GM15510 (cell line): ENCODE results near the gene HMMR.

Experiments
- POLR2A ChIP-seq: IDR thresholded peaks from 3 replicates; pipeline ENCODE4 v1.6.1; 2011; ENCODE audit warnings: borderline replicate concordance; ENCODE audit not compliant: insufficient read length; ENCODE audit errors: extremely low read depth

HMMR gene, protein sequence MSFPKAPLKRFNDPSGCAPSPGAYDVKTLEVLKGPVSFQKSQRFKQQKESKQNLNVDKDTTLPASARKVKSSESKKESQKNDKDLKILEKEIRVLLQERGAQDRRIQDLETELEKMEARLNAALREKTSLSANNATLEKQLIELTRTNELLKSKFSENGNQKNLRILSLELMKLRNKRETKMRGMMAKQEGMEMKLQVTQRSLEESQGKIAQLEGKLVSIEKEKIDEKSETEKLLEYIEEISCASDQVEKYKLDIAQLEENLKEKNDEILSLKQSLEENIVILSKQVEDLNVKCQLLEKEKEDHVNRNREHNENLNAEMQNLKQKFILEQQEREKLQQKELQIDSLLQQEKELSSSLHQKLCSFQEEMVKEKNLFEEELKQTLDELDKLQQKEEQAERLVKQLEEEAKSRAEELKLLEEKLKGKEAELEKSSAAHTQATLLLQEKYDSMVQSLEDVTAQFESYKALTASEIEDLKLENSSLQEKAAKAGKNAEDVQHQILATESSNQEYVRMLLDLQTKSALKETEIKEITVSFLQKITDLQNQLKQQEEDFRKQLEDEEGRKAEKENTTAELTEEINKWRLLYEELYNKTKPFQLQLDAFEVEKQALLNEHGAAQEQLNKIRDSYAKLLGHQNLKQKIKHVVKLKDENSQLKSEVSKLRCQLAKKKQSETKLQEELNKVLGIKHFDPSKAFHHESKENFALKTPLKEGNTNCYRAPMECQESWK

GRCh38 chr5:163460562-163461171, at the start of gene HMMR:
HMMR (plus strand) TSS chr5:163460632; CDS start chr5:163460693, 61 bp downstream.
- TF ChIP-seq POLR2A: peak; percentile 67

DNA sequence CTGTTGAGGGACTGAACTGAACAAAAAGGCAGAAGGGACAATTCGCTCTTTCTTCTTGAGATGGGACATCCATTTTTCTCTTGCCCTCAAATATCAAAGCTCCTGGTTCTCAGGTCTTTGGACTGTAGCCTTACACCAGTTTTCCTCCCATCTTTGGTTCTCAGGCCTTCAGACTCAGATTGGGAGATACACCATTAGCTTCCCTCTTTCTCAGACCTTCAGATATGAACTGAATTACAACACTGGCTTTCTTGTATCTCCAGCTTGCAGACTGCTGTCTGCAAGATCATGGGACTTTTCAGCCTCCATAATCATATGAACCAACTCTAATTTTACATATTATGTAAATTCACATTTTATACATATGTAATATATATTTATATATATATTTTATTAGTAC, 35.6 kb upstream of the HMMR start:
- TF ChIP-seq POLR2A: no peak

- TF ChIP-seq POLR2A: no peak
Measured at GRCh38 chr5:163432544-163432943, 27.9 kb upstream of the HMMR start.

DNA sequence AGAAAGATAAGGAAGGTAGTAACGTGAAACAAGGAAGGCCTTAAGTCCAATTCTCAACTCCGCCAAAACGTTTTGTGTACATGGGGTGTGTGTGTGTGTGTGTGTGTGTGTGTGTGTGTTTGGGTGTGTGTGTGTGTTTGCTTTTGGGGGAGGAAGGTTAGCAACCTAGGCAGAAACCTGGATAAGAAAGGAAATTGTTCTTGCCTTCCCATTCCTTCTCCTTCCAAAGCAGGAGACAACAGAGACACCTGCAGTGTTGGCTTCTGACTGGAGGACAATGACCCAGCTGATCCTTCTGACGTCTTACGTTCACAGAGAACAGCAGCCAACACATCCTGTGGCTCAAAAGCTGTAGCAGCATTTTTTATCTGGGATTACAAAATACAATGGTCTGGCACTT, 27.2 kb upstream of the HMMR start:
- no peak for TF ChIP-seq POLR2A

- no peak for TF ChIP-seq POLR2A
Measured at GRCh38 chr5:163434401-163434866, 26.0 kb upstream of the HMMR start.

- no peak for TF ChIP-seq POLR2A
Measured at GRCh38 chr5:163436515-163436914, 23.9 kb upstream of the HMMR start.

DNA sequence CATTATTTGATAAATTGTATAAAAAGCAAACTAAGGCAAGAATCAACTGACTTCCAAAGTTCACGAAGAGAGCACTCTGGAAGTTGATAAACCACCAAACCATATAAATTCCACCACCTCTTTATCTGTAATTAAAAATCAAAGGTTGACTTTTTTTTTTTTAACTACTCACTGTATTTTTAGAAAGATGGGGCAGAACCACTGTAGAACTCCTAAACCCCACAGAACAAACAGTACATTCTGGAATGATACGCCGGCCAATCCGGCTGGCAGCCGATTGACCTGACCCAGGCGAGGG, 23.5 kb upstream of the HMMR start:
- no peak for TF ChIP-seq POLR2A

GRCh38 chr5:163437309-163438182, 22.9 kb upstream of the HMMR start, which contains the start of gene CCNG1:
CCNG1 (plus strand) TSS chr5:163437595; CDS start chr5:163439257, 1,662 bp downstream.
- TF ChIP-seq POLR2A: peak; percentile 96

GRCh38 chr5:163439092-163439425, 21.4 kb upstream of the HMMR start:
- TF ChIP-seq POLR2A: no peak

- TF ChIP-seq POLR2A: no peak
Measured at GRCh38 chr5:163440954-163441353, 19.5 kb upstream of the HMMR start.

DNA sequence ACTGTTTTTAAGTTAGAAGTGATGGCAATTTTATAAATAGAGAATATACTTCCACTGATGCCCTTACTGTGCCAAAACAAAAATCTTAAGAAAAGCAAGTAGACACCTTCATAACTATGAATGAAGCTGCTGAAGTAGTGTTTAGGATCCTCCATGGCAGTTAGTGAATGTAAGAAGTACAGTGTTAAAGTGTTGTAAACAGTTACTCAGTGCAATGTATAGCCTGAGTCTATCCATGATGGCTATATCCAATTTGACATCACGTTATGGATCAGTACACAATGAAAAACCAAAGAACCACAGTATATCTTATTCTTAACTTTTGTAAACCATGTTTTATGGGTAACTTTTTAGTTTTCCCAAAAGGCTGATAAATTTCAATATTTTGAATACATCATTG, 15.9 kb upstream of the HMMR start:
- no peak for TF ChIP-seq POLR2A

DNA sequence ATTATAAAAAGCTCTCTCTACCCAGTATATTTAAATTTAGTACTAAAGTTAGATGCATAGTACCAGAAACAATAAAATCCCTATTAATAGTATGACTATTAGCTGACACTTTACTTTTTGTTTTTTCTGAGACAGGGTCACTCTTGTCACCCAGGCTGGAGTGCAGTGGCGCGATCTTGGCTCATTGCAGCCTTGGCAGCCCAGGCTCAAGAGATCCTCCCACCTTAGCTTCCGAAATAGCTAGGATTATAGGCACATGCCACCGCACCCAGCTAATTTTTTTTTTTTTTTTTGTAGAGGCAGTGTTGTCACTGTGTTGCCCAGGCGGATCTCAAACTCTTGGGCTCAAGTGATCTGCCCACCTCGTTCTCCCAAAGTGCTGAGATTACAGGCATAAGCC, 15.1 kb upstream of the HMMR start:
- TF ChIP-seq POLR2A: no peak

GRCh38 chr5:163447191-163447590, 13.2 kb upstream of the HMMR start:
- TF ChIP-seq POLR2A: no peak

DNA sequence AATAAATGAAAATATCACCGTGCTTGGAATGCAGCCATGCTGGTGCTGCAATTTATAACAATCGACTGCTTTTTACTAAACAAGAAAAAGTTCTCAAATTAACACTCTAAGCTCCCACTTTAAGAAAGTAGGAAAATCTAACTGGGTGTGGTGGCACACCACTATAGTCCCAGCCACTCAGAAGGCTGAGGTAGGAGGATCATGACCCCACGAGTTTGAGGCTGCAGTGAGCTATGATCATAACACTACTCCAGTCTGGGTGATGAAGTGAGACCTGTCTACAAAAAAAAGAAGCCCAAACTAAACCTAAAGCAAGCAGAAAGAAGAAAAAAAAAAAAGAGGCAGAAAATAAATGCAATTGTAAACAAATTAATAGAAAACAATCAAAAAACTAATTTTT, 12.6 kb upstream of the HMMR start:
- no peak for TF ChIP-seq POLR2A

GRCh38 chr5:163448491-163448890, 11.9 kb upstream of the HMMR start:
- no peak for TF ChIP-seq POLR2A
